ENCODE data around the gene GPR148.

GPR148 gene

GRCh38 chr2:130749641-130750040 lies 20.8 kb downstream of the GPR148 start:
- DNase-seq (ENCODE audit: low read depth), result no peak

GRCh38 chr2:130754811-130755210 lies 25.9 kb downstream of the GPR148 start:
- DNase-seq (ENCODE audit: low read depth), result no peak

GRCh38 chr2:130755256-130756052 lies 26.6 kb downstream of the GPR148 start, which contains the start of gene AMER3:
TSS of gene AMER3 (plus strand) at chr2:130755540. CDS start at chr2:130762073, 6,533 bp downstream.
- DNase-seq (ENCODE audit: low read depth), result no peak

- DNase-seq (ENCODE audit: low read depth), result no peak
Observed at GRCh38 chr2:130756053-130756873, 27.4 kb downstream of the GPR148 start.

- DNase-seq (ENCODE audit: low read depth), result no peak
Observed at GRCh38 chr2:130756874-130757668, 28.2 kb downstream of the GPR148 start.

- DNase-seq (ENCODE audit: low read depth), result no peak
Observed at GRCh38 chr2:130759906-130760753, 31.3 kb downstream of the GPR148 start.

- no peak for DNase-seq (ENCODE audit: low read depth)
Observed at GRCh38 chr2:130760754-130761751, 32.2 kb downstream of the GPR148 start.

- DNase-seq (ENCODE audit: low read depth), result no peak
Observed at GRCh38 chr2:130762031-130762909, 33.4 kb downstream of the GPR148 start.

- no peak for DNase-seq (ENCODE audit: low read depth)
Observed at GRCh38 chr2:130762910-130763385, 34.1 kb downstream of the GPR148 start.

- DNase-seq (ENCODE audit: low read depth), result no peak
Observed at GRCh38 chr2:130763405-130763804, 34.5 kb downstream of the GPR148 start.

GRCh38 chr2:130764035-130764820 lies 35.4 kb downstream of the GPR148 start:
- no peak for DNase-seq (ENCODE audit: low read depth)

- DNase-seq (ENCODE audit: low read depth), result no peak
Observed at GRCh38 chr2:130764821-130765115, 35.9 kb downstream of the GPR148 start.

- no peak for DNase-seq (ENCODE audit: low read depth)
Observed at GRCh38 chr2:130765464-130765863, 36.6 kb downstream of the GPR148 start.

- DNase-seq (ENCODE audit: low read depth), result no peak
Observed at GRCh38 chr2:130766037-130766436, 37.2 kb downstream of the GPR148 start.

GRCh38 chr2:130766711-130767407 lies 38.0 kb downstream of the GPR148 start:
- DNase-seq (ENCODE audit: low read depth), result no peak

GRCh38 chr2:130767408-130767775 lies 38.5 kb downstream of the GPR148 start:
- DNase-seq (ENCODE audit: low read depth), result no peak

GRCh38 chr2:130768191-130768855 lies 39.5 kb downstream of the GPR148 start:
- no peak for DNase-seq (ENCODE audit: low read depth)

All from T follicular helper cell (primary cell).